Parathyroid adenoma (tissue), 2 donors: ENCODE results near the gene MAP2K5.

Source experiments
- H2AFZ ChIP-seq: fragments of 300-600 bp; sonication (generic); one replicate; pipeline ENCODE4 v1.7.0; 2017; ENCODE audit warnings: antibody characterized with exemption, mild to moderate bottlenecking
- H3K27ac ChIP-seq: fragments of 300-600 bp; sonication (generic); one replicate; pipeline ENCODE4 v1.7.0; 2017
- H3K27me3 ChIP-seq: fragments of 300-600 bp; sonication (generic); one replicate; pipeline ENCODE4 v1.7.0; 2017; ENCODE audit warnings: low read length; ENCODE audit not compliant: control insufficient read depth, insufficient read depth
- H3K36me3 ChIP-seq: fragments of 300-600 bp; sonication (generic); one replicate; pipeline ENCODE4 v1.7.0; 2017; ENCODE audit warnings: low read length; ENCODE audit not compliant: control insufficient read depth, insufficient read depth
- H3K4me1 ChIP-seq: fragments of 300-600 bp; sonication (generic); one replicate; pipeline ENCODE4 v1.7.0; 2017; ENCODE audit warnings: control low read depth
- H3K4me2 ChIP-seq: fragments of 300-600 bp; sonication (generic); one replicate; pipeline ENCODE4 v1.7.0; 2017; ENCODE audit warnings: low read length
- H3K4me3 ChIP-seq: fragments of 300-600 bp; sonication (generic); one replicate; pipeline ENCODE4 v1.7.0; 2017; ENCODE audit warnings: low read depth, low read length
- H3K79me2 ChIP-seq: fragments of 300-600 bp; sonication (generic); one replicate; pipeline ENCODE4 v1.7.0; 2017; ENCODE audit warnings: control low read depth
- H3K9ac ChIP-seq: fragments of 300-600 bp; sonication (generic); one replicate; pipeline ENCODE4 v1.7.0; 2017; ENCODE audit warnings: mild to moderate bottlenecking
- H3K9me3 ChIP-seq: fragments of 300-600 bp; sonication (generic); one replicate; pipeline ENCODE4 v1.7.0; 2017; ENCODE audit warnings: low read length; ENCODE audit not compliant: control insufficient read depth
- TF ChIP-seq, protein P1 (sequence below): fragments of 300-600 bp; sonication (generic); IDR thresholded peaks from one replicate; pipeline ENCODE4 v1.7.0; 2017; ENCODE audit warnings: antibody characterized with exemption, mild to moderate bottlenecking
- donor health status: primary hyperparathyroidism.

MAP2K5 gene

DNA sequence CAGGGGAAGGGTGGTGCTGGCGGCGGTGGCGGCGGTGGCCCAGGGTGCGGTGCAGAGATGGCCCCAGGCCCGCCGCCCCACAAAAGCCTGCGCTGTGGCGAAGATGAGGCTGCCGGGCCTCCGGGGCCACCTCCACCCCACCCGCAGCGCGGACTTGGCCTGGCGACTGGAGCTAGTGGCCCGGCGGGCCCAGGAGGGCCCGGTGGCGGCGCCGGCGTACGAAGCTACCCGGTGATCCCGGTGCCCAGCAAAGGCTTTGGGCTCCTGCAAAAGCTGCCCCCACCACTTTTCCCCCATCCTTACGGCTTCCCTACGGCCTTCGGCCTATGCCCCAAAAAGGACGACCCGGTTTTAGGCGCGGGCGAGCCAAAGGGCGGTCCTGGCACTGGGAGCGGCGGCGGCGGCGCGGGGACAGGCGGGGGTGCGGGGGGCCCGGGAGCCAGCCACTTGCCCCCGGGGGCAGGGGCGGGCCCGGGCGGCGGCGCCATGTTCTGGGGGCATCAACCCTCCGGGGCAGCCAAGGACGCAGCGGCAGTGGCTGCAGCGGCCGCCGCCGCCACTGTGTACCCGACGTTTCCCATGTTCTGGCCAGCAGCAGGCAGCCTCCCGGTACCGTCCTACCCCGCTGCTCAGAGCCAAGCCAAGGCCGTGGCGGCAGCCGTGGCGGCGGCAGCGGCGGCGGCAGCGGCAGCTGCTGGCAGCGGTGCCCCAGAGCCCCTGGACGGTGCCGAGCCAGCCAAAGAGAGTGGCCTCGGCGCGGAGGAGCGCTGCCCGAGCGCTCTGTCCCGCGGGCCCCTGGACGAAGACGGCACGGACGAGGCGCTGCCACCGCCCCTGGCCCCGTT, 284.4 kb downstream of the MAP2K5 start:
- no peaks in the 10 kb centered on the region for H3K36me3 ChIP-seq

DNA sequence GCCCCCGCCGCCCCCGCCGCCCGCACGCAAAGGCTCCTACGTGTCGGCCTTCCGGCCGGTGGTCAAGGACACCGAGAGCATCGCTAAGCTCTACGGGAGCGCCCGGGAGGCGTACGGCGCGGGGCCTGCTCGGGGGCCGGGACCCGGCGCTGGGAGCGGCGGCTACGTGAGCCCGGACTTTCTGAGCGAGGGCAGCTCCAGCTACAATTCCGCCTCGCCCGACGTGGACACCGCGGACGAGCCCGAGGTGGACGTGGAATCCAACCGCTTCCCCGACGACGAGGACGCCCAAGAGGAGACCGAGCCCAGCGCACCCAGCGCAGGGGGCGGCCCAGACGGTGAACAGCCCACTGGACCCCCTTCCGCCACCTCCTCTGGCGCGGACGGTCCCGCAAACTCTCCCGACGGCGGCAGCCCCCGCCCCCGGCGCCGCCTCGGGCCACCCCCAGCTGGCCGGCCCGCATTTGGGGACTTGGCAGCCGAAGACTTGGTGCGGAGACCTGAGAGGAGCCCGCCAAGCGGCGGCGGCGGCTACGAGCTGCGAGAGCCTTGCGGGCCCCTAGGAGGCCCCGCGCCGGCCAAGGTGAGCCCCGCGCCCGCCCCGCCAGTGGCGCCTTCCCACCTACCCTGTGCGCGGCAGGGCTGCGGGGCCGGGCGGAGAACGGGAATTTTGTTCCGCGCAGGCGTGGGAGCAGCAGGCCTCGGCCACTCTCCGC, 285.2 kb downstream of the MAP2K5 start:
- H3K27me3 ChIP-seq, result peaks cover 3% of the 10 kb centered on the region
- no peaks in the 10 kb centered on the region for H3K9me3 ChIP-seq
- no peaks in the 10 kb centered on the region for H3K4me1 ChIP-seq
- no peak overlapping the region for H3K4me3 ChIP-seq
- no peak overlapping the region for H3K9ac ChIP-seq
- TF ChIP-seq, protein P1, sequence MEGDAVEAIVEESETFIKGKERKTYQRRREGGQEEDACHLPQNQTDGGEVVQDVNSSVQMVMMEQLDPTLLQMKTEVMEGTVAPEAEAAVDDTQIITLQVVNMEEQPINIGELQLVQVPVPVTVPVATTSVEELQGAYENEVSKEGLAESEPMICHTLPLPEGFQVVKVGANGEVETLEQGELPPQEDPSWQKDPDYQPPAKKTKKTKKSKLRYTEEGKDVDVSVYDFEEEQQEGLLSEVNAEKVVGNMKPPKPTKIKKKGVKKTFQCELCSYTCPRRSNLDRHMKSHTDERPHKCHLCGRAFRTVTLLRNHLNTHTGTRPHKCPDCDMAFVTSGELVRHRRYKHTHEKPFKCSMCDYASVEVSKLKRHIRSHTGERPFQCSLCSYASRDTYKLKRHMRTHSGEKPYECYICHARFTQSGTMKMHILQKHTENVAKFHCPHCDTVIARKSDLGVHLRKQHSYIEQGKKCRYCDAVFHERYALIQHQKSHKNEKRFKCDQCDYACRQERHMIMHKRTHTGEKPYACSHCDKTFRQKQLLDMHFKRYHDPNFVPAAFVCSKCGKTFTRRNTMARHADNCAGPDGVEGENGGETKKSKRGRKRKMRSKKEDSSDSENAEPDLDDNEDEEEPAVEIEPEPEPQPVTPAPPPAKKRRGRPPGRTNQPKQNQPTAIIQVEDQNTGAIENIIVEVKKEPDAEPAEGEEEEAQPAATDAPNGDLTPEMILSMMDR, result no peak
- H3K79me2 ChIP-seq, result no peaks in the 10 kb centered on the region
- H3K27ac ChIP-seq, result no peak overlapping the region
- peak overlapping the region; percentile 17 for H3K4me2 ChIP-seq
- H2AFZ ChIP-seq, result no peak overlapping the region
- H3K36me3 ChIP-seq, result no peaks in the 10 kb centered on the region

More for the DNA sequence above, 284.4 kb downstream of the MAP2K5 start:
- Histone ChIP-seq H3K9ac (no peak overlapping the region), H3K79me2 (no peaks in the 10 kb centered on the region), H3K27me3 (peaks cover 3% of the 10 kb centered on the region), H3K4me1 (no peaks in the 10 kb centered on the region), H3K4me2 (no peak overlapping the region), H3K4me3 (no peak overlapping the region), H3K27ac (no peak overlapping the region), H2AFZ (no peak overlapping the region), H3K9me3 (no peaks in the 10 kb centered on the region)
- TF ChIP-seq, protein P1, result no peak

DNA sequence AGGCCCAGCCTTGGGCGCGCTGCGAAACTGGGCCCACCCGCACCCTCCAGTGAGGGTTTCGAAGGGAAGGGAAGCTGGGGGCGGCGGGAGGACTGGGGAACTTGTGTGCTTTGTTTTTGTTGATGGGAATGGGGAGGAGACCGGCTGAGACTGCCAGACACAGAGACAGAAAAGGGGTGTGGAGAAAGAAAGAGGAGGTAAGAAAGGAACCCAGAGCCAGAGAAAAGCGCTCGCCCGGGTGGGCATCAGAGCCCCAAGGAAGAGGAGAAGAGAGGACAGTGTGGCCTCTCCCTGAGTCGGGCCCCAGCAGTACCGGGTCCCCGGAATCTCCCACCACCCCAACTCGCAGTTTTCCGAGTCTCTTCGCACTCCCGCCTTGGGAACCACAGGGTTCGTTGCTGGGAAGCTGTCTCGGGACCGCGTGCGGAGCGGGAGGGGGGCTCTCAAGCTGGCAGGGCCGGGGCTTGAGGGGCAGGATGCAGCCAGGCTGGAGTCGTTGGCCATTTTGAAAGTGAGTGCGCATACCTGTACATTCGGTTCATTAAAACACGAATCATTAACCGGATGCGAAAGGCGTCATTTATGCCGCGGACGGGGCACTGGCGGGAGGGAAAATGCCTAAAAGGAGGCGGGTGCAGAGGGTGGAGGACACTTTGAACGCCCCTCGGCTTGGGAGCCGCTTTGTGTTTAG, 285.9 kb downstream of the MAP2K5 start:
- peaks cover 3% of the 10 kb centered on the region for H3K27me3 ChIP-seq
- no peak overlapping the region for H3K9ac ChIP-seq
- H3K9me3 ChIP-seq, result no peaks in the 10 kb centered on the region
- no peak overlapping the region for H3K4me3 ChIP-seq
- peak overlapping the region; percentile 17 for H3K4me2 ChIP-seq
- no peaks in the 10 kb centered on the region for H3K4me1 ChIP-seq
- no peaks in the 10 kb centered on the region for H3K36me3 ChIP-seq
- TF ChIP-seq, protein P1, result no peak
- H2AFZ ChIP-seq, result no peak overlapping the region
- H3K79me2 ChIP-seq, result no peaks in the 10 kb centered on the region
- no peak overlapping the region for H3K27ac ChIP-seq

DNA sequence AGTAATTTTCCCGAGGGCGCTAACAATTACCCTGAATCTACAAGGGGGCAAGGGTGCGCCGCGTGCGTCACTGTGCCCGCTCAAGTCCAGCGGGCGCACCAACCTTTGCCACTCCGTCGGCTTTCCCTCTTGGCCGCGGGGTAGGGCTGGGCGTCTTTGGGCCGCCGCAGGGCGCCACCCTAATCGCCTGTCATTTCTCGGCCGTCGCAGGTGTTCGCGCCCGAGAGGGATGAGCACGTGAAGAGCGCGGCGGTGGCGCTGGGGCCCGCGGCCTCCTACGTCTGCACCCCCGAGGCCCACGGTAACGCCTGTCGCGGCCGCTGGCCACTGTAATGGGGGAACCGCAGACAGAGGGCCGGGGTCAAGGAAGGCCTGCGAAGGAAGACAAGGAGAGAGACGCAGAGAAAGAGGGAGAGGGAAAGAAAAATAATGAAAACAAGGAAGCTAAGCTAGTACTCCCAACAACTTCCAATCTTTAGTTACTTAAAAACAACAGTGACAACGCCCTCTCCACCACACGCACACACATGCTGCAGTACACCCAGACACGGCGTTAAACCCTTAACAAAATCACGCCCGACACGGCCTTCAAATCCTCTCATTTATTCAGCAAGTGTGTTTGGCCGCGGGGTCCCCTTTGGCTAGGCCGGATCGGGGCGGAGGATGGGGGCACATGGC, 286.6 kb downstream of the MAP2K5 start:
- H2AFZ ChIP-seq, result no peak overlapping the region
- H3K9me3 ChIP-seq, result no peaks in the 10 kb centered on the region
- peak overlapping the region; percentile 4 for H3K4me2 ChIP-seq
- H3K4me3 ChIP-seq, result no peak overlapping the region
- no peak overlapping the region for H3K27ac ChIP-seq
- no peak overlapping the region for H3K9ac ChIP-seq
- H3K27me3 ChIP-seq, result no peaks in the 10 kb centered on the region
- no peaks in the 10 kb centered on the region for H3K79me2 ChIP-seq
- no peaks in the 10 kb centered on the region for H3K36me3 ChIP-seq
- H3K4me1 ChIP-seq, result no peaks in the 10 kb centered on the region
- TF ChIP-seq, protein P1, result no peak
